ENCODE measurements around the gene SELENOK.
"Not testable (repeated sequence)": the region's sequence is repeated elsewhere in the genome, so short reads cannot be mapped to it uniquely, and the experiment has no call there.

The SELENOK gene

GRCh38 chr3:53891497-53892285 is at the start of gene SELENOK:
SELENOK (minus strand) TSS chr3:53891859.
- DNase-seq (ENCODE audit: low read depth) = peak; percentile 100
- Histone ChIP-seq H3K4me1 (ENCODE audit: control insufficient read depth, insufficient read depth, low read length) (peaks cover 15% of the 10 kb centered on the region), H3K27me3 (replicated peaks; ENCODE audit: control insufficient read depth, insufficient read depth, low read length) (peaks cover 8% of the 10 kb centered on the region), H3K9me3 (ENCODE audit: control insufficient read depth, low read length) (no peaks in the 10 kb centered on the region), H3K9ac (ENCODE audit: low read length) (peak within 1 kb of the TSS; percentile 90), H3K36me3 (ENCODE audit: control insufficient read depth, insufficient read depth, low read length, severe bottlenecking) (peaks cover 8% of the 10 kb centered on the region), H3K4me3 (ENCODE audit: low read length) (peak within 1 kb of the TSS; percentile 92)

- no peaks in the 10 kb centered on the region for H3K36me3 ChIP-seq (ENCODE audit: control insufficient read depth, insufficient read depth, low read length, severe bottlenecking)
- peak; percentile 1 for DNase-seq (ENCODE audit: low read depth)
- peaks cover 7% of the 10 kb centered on the region for H3K9me3 ChIP-seq (ENCODE audit: control insufficient read depth, low read length)
- no peaks in the 10 kb centered on the region for H3K4me1 ChIP-seq (ENCODE audit: control insufficient read depth, insufficient read depth, low read length)
- H3K9ac ChIP-seq (ENCODE audit: low read length) = no peak overlapping the region
- no peak overlapping the region for H3K4me3 ChIP-seq (ENCODE audit: low read length)
- H3K27me3 ChIP-seq (replicated peaks; ENCODE audit: control insufficient read depth, insufficient read depth, low read length) = peaks cover 15% of the 10 kb centered on the region
Measured at GRCh38 chr3:53941184-53941583, 49.5 kb upstream of the SELENOK start.

- Histone ChIP-seq H3K27me3 (replicated peaks; ENCODE audit: control insufficient read depth, insufficient read depth, low read length) (peaks cover 15% of the 10 kb centered on the region), H3K9ac (ENCODE audit: low read length) (no peak overlapping the region), H3K4me3 (ENCODE audit: low read length) (no peak overlapping the region), H3K4me1 (ENCODE audit: control insufficient read depth, insufficient read depth, low read length) (no peaks in the 10 kb centered on the region), H3K36me3 (ENCODE audit: control insufficient read depth, insufficient read depth, low read length, severe bottlenecking) (no peaks in the 10 kb centered on the region), H3K9me3 (ENCODE audit: control insufficient read depth, low read length) (peaks cover 4% of the 10 kb centered on the region)
- DNase-seq (ENCODE audit: low read depth) = peak; percentile 1
Measured at GRCh38 chr3:53940623-53941022, 49.0 kb upstream of the SELENOK start.

GRCh38 chr3:53939813-53940212 is 48.2 kb upstream of the SELENOK start:
- peaks cover 6% of the 10 kb centered on the region for H3K9me3 ChIP-seq (ENCODE audit: control insufficient read depth, low read length)
- H3K4me1 ChIP-seq (ENCODE audit: control insufficient read depth, insufficient read depth, low read length) = no peaks in the 10 kb centered on the region
- H3K27me3 ChIP-seq (replicated peaks; ENCODE audit: control insufficient read depth, insufficient read depth, low read length) = peaks cover 15% of the 10 kb centered on the region
- no peak overlapping the region for H3K4me3 ChIP-seq (ENCODE audit: low read length)
- no peaks in the 10 kb centered on the region for H3K36me3 ChIP-seq (ENCODE audit: control insufficient read depth, insufficient read depth, low read length, severe bottlenecking)
- no peak overlapping the region for H3K9ac ChIP-seq (ENCODE audit: low read length)
- no peak for DNase-seq (ENCODE audit: low read depth)

- H3K4me1 ChIP-seq (ENCODE audit: control insufficient read depth, insufficient read depth, low read length) = no peaks in the 10 kb centered on the region
- H3K27me3 ChIP-seq (replicated peaks; ENCODE audit: control insufficient read depth, insufficient read depth, low read length) = peaks cover 15% of the 10 kb centered on the region
- H3K9ac ChIP-seq (ENCODE audit: low read length) = no peak overlapping the region
- H3K9me3 ChIP-seq (ENCODE audit: control insufficient read depth, low read length) = peaks cover 6% of the 10 kb centered on the region
- no peak overlapping the region for H3K4me3 ChIP-seq (ENCODE audit: low read length)
- no peaks in the 10 kb centered on the region for H3K36me3 ChIP-seq (ENCODE audit: control insufficient read depth, insufficient read depth, low read length, severe bottlenecking)
- DNase-seq (ENCODE audit: low read depth) = no peak
Measured at GRCh38 chr3:53939086-53939582, 47.5 kb upstream of the SELENOK start.

- Histone ChIP-seq H3K9ac (ENCODE audit: low read length) (no peak overlapping the region), H3K9me3 (ENCODE audit: control insufficient read depth, low read length) (peaks cover 6% of the 10 kb centered on the region), H3K27me3 (replicated peaks; ENCODE audit: control insufficient read depth, insufficient read depth, low read length) (peaks cover 15% of the 10 kb centered on the region), H3K4me3 (ENCODE audit: low read length) (no peak overlapping the region), H3K4me1 (ENCODE audit: control insufficient read depth, insufficient read depth, low read length) (no peaks in the 10 kb centered on the region), H3K36me3 (ENCODE audit: control insufficient read depth, insufficient read depth, low read length, severe bottlenecking) (no peaks in the 10 kb centered on the region)
- DNase-seq (ENCODE audit: low read depth) = peak; percentile 81
Measured at GRCh38 chr3:53938645-53939044, 47.0 kb upstream of the SELENOK start.

GRCh38 chr3:53936347-53936746 is 44.7 kb upstream of the SELENOK start:
- H3K27me3 ChIP-seq (replicated peaks; ENCODE audit: control insufficient read depth, insufficient read depth, low read length) = peaks cover 15% of the 10 kb centered on the region
- no peak for DNase-seq (ENCODE audit: low read depth)
- no peak overlapping the region for H3K9ac ChIP-seq (ENCODE audit: low read length)

GRCh38 chr3:53935283-53935901 is 43.7 kb upstream of the SELENOK start:
- no peaks in the 10 kb centered on the region for H3K36me3 ChIP-seq (ENCODE audit: control insufficient read depth, insufficient read depth, low read length, severe bottlenecking)
- no peak for DNase-seq (ENCODE audit: low read depth)
- peaks cover 15% of the 10 kb centered on the region for H3K27me3 ChIP-seq (replicated peaks; ENCODE audit: control insufficient read depth, insufficient read depth, low read length)
- H3K4me1 ChIP-seq (ENCODE audit: control insufficient read depth, insufficient read depth, low read length) = no peaks in the 10 kb centered on the region
- H3K4me3 ChIP-seq (ENCODE audit: low read length) = no peak overlapping the region
- H3K9ac ChIP-seq (ENCODE audit: low read length) = no peak overlapping the region
- H3K9me3 ChIP-seq (ENCODE audit: control insufficient read depth, low read length) = peaks cover 6% of the 10 kb centered on the region

More at GRCh38 chr3:53936347-53936746, 44.7 kb upstream of the SELENOK start:
- Histone ChIP-seq H3K4me3 (ENCODE audit: low read length) (no peak overlapping the region), H3K9me3 (ENCODE audit: control insufficient read depth, low read length) (peaks cover 6% of the 10 kb centered on the region), H3K4me1 (ENCODE audit: control insufficient read depth, insufficient read depth, low read length) (no peaks in the 10 kb centered on the region), H3K36me3 (ENCODE audit: control insufficient read depth, insufficient read depth, low read length, severe bottlenecking) (no peaks in the 10 kb centered on the region)

GRCh38 chr3:53927208-53927872 is 35.7 kb upstream of the SELENOK start:
- not testable (repeated sequence) for DNase-seq (ENCODE audit: low read depth); H3K36me3 ChIP-seq (ENCODE audit: control insufficient read depth, insufficient read depth, low read length, severe bottlenecking); H3K9me3 ChIP-seq (ENCODE audit: control insufficient read depth, low read length); H3K4me3 ChIP-seq (ENCODE audit: low read length); H3K27me3 ChIP-seq (replicated peaks; ENCODE audit: control insufficient read depth, insufficient read depth, low read length); H3K9ac ChIP-seq (ENCODE audit: low read length); H3K4me1 ChIP-seq (ENCODE audit: control insufficient read depth, insufficient read depth, low read length)

GRCh38 chr3:53921296-53921695 is 29.6 kb upstream of the SELENOK start:
- Histone ChIP-seq H3K4me3 (ENCODE audit: low read length) (no peak overlapping the region), H3K4me1 (ENCODE audit: control insufficient read depth, insufficient read depth, low read length) (no peaks in the 10 kb centered on the region), H3K9me3 (ENCODE audit: control insufficient read depth, low read length) (peaks cover 22% of the 10 kb centered on the region), H3K9ac (ENCODE audit: low read length) (no peak overlapping the region), H3K36me3 (ENCODE audit: control insufficient read depth, insufficient read depth, low read length, severe bottlenecking) (no peaks in the 10 kb centered on the region), H3K27me3 (replicated peaks; ENCODE audit: control insufficient read depth, insufficient read depth, low read length) (no peaks in the 10 kb centered on the region)
- peak; percentile 48 for DNase-seq (ENCODE audit: low read depth)

- no peak overlapping the region for H3K4me3 ChIP-seq (ENCODE audit: low read length)
- no peak for DNase-seq (ENCODE audit: low read depth)
- no peaks in the 10 kb centered on the region for H3K27me3 ChIP-seq (replicated peaks; ENCODE audit: control insufficient read depth, insufficient read depth, low read length)
- H3K36me3 ChIP-seq (ENCODE audit: control insufficient read depth, insufficient read depth, low read length, severe bottlenecking) = no peaks in the 10 kb centered on the region
- H3K9me3 ChIP-seq (ENCODE audit: control insufficient read depth, low read length) = peaks cover 22% of the 10 kb centered on the region
- no peaks in the 10 kb centered on the region for H3K4me1 ChIP-seq (ENCODE audit: control insufficient read depth, insufficient read depth, low read length)
- H3K9ac ChIP-seq (ENCODE audit: low read length) = no peak overlapping the region
Measured at GRCh38 chr3:53919741-53920140, 28.1 kb upstream of the SELENOK start.

All from adipocyte (in vitro differentiated cells).